ENCODE measurements around the gene TFR2.
A peak's percentile ranks its signal among the peaks of the same experiment; 100 is the strongest.

Gene TFR2

DNA sequence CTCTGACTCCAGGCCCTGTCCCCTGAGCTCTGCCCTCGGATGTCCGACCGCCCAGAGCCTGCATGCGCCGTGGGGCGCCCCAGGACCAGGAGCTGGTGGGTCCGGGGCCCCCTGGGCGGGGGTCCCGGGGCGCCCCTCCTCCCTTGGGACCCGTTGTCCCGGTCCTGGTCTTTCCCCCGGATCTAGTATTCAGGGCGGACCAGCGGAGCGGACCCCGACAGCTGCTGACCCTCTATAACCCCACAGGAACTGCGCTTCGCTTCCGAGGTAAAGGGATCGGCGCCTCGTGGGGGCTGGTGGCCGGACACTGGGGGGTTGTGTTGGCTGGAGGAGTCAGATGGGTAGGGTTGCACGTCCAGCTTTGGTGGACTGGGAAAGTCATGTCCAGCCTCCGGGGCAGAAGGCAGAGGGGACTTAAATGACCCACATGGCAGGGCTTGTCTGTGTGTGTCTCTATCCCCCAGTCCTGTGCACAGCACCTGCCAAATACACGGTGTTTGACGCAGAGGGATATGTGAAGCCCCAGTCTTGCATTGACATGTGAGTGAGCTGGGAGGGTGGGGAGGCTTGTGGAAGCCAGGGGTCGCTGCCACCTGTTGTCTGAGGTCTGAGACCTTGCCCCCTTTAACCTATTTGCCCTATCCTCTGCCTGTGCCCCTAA is 28.5 kb downstream of the TFR2 start:
- DNase-seq (ENCODE audit: low spot score): peak; percentile 25

DNA sequence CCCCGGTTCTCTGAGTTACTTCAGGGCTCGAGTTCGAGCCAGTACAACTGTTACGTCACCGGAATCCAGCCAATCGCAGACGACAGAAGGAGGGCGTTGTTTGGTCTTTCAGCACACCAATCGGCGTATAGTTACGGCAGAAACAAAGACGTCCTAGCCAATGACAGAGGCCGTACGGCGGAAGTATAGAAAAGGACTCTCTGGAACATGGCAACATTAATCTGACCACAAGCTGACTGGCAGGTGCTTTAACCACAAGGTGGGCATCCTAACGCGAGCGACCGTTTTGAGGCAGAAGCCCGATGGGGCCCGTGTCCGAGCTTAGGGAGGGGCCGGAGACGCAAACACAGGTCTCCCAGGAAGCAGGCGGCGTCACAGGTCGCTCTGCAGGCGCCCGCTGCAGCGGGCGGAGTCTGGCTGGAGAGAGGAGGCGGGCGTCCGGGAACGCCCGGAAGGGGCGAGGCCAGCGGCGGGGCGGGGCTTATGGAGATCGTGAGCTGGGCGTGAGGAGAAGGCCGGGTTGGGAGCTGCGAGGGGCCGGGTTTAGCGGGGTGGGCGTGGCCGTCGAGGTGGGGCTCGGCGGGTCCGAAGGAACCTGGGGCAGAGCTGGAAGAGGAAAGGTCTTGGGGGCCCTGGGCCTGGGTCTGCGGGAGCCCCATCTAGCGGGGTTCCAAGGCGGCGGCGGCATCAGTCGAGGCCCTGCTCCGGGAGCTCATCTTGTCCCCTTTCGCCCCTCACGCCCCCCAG is 29.2 kb downstream of the TFR2 start, which contains the start of gene MOSPD3:
Gene MOSPD3 (plus strand): TSS at position 558 of the 747 bp plus-strand sequence. CDS start 252 bp downstream, outside the sequence.
- peak; percentile 99 for DNase-seq (ENCODE audit: low spot score)

DNA sequence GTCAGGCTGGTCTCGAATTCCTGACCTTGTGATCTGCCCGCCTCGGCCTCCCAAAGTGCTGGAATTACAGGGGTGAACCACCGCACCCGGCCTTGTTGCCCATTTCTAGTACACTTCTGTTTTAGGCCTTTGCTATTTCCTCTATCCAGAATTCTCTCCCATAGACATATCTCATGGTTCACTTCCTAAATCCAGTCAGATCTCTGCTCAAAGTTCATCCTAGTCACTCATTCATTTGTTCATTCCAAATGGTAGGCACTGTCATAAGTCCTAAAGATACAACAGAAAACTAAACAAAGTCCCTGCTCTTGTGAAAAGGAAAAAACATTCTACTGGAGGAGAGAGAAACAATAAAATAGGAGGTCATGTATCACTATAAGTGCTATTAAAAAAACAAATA is 31.4 kb downstream of the TFR2 start:
- DNase-seq (ENCODE audit: low spot score): no peak

DNA sequence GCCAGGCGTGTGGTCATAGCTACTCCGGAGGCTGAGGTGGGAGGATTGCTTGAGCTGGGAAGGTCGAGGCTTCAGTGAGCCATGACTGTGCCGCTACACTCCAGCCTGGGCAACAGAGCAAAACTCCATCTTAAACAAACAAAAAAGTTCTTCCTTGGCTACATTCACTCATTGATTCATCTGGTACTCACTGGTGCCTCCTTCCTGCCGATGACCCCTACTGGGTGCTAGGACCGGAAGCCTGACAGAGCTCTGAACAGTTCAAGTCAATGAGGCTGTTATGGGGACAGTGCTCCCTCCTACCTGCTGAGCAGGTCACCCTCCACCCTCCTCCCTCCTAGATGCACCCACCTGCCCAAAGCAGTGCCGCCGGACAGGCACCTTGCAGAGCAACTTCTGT is 34.2 kb downstream of the TFR2 start:
- DNase-seq (ENCODE audit: low spot score): no peak

DNA sequence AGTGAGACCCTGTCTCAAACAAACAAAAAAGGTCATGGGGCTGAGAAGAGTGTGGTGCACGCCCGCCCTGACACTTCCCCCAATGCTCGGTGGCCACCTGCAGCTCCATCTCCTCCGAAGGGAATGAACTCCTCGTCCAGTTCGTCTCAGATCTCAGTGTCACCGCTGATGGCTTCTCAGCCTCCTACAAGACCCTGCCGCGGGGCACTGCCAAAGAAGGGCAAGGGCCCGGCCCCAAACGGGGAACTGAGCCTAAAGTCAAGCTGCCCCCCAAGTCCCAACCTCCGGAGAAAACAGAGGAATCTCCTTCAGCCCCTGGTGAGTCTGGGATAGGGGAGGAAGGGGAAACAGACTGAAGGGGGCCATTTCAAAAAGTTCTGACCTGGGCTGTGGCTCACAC is 35.0 kb downstream of the TFR2 start:
- DNase-seq (ENCODE audit: low spot score): no peak

DNA sequence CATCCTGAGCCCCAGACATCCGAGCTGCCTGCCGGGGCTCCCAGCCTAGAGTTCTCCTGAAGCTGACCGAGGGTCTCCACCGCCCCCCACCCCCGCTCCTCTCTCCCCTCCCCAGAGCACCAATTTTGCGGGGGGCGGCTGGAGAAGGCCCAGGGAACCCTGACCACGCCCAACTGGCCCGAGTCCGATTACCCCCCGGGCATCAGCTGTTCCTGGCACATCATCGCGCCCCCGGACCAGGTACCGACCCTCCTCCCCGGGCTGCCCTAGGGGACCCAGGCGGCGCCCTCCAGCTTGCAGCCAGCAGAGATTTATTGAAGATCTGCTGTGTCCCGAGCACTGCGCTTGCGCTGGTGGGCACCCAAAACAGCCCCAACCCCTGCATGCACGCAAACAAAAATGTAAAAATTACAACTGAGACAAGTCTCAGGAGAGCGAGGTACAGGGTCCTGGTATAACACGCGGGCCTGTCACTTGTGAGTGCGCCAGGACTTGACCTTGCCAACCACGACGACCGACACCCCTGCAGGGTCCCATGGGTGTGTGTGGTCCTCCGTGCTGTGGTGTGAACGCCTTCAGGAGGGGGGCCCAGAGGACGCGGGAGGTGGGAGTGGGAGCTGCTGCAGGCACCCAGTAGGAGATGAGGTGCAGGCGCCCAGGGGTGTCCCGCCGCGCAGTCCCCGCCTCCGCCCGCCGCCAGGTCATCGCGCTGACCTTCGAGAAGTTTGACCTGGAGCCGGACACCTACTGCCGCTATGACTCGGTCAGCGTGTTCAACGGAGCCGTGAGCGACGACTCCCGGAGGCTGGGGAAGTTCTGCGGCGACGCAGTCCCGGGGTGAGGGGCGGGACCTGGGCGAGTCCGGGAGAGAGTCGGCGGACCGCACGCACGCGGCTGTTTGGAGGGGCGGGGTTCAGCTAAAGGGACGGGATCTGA is 36.1 kb downstream of the TFR2 start:
- DNase-seq (ENCODE audit: low spot score): no peak

DNA sequence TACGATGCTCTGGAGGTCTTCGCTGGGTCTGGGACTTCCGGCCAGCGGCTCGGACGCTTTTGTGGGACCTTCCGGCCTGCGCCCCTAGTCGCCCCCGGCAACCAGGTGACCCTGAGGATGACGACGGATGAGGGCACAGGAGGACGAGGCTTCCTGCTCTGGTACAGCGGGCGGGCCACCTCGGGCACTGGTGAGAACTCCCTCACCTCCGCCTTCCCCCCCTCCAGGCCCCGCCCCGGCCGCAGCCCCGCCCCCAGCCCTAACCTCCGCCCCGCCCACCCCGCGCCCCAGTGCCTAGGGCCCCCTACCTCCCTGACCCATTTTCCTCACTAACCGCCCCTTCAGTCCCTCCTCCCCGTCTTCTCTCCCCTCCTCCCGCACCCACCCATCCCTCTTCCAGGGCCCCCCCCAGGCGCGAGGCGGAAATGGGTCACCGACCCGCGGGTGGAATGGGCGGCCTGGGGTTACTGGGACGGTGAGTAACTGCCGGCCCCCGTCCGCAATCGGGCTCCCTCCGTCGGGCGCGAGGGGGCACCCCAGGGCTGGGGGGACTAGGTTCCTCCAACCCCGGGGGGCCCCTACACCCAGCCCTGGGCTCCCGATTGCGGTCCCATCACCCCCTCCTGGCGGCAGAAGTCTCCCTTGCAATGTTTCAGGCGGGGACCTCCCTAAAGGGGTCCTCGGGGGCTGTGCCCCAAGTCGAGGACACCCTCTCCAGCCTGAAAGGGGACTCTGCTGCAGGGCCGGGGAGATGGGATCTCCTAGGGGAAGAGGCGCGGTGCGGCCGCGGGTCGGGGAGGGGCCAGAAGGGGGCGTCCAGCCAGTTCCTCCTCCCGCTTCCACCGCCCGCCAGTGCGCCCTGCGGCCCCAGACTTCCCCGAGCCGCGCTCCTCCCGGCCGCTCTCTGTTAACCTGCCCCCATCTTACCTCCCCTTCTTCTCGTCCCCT is 37.0 kb downstream of the TFR2 start:
- peak; percentile 90 for DNase-seq (ENCODE audit: low spot score)

DNA sequence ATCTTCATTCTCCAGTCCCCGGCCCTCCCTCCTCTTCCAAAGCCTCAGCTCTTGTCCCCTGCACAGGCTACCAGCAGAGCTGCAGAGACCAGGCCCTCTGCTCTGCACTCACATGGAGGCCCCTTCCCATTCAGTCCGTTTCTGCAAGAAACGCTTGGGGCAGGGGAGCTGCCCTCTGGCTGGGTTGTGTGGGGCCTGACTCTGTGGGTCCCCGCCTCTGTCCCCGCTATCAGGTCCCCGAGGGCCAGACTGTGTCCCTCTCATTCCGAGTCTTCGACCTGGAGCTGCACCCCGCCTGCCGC is 37.7 kb downstream of the TFR2 start:
- DNase-seq (ENCODE audit: low spot score): peak; percentile 35

DNA sequence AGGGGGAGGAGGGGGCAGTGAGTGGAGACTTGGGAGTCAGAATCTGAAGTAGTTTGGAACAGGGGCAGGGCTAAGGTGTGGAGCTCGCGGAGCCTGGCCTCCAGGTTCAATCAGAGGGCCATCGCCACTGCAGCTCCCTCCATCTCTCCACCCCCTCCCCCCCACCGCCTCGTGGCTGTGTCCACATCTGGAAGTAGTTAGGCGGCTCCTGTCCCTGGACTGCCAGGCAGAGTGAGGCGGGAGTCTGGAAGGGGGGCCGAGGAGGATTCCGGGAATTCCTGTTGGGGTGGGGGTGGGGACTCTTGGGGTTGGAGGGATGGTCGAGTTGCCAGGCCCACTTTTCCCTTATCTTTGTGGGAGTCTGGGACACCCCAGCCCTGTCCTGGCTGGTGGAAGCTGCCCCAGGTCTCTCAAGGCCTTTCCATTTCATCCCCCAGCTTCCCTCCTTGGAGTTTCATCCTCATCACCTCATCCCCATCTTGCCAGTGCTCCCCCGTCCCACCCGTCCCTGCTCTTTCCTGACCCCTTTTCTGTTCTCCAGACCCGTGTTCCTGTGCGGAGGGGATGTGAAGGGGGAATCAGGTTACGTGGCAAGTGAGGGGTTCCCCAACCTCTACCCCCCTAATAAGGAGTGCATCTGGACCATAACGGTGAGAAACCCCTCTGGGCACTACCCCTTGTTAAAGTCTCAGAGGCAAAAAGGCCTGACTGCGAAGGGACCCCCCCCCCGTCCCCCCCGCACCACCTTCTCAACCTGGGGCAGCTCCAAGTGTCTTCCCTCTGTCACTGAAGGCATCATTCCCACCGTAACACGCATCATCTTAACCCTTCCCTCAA is 38.2 kb downstream of the TFR2 start:
- DNase-seq (ENCODE audit: low spot score): peak; percentile 92

DNA sequence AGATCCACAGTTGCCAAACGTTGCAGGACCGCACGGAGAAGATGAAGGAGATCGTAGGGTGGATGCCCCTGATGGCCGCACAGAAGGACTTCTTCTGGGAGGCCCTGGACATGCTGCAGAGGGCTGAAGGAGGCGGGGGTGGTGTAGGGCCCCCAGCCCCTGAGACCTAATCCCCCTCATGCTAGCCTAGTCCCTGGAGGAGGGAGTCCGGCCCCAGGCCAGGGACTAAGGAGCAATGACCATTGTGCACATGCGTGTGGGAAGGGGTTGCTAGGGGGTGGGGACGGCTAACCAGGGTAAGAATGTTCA is 40.7 kb downstream of the TFR2 start:
- DNase-seq (ENCODE audit: low spot score): no peak

DNA sequence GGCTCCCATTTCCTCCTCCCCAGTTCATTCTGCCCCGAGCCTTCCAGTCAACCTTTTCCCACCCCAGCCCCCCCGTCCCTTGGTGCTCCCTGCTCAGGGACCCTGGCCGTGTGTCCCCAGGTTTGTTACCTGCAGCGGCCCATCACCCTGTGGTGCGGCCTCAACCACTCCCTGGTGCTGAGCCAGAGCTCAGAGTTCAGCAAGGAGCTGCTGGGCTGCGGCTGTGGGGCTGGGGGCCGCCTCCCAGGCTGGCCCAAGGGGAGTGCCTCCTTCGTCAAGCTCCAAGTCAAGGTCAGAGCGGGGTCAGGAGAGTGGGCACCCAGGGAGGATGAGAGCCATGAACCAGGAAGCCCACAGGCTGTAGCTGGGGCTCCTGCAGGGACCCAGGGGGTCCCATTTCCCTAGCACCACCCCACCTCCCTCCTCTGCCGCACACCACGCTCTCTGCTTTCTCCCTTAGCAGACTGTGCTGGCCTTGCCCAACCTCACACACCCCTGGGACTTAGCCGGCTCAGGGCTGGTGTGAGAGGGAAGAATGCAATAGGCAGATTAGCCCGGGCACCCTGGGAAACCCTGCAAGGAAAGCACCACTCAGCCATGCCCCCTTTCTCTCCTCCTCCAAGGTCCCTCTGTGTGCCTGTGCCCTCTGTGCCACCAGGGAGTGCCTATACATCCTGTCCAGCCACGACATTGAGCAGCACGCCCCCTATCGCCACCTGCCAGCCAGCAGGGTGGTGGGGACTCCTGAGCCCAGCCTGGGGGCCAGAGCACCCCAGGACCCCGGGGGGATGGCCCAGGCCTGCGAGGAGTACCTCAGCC is 41.2 kb downstream of the TFR2 start:
- DNase-seq (ENCODE audit: low spot score): no peak

DNA sequence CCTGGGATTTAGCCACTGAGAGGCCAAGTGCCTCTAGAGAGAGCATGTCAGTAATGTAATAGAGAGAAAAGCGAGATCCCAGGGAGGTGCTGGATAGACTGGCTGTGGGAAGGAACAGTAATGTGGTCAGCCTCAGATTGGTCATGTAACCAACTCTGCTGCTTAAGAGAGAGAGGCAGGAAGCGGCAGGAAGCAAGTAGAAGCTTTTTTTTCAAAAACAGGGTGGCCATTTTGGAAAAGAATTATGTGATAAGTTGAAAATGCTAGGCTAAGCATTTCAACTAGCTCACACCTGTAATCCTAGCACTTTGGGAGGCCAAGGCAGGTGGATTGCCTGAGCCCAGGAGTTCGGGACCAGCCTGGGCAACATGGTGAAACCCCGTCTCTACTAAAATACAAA is 42.9 kb downstream of the TFR2 start:
- DNase-seq (ENCODE audit: low spot score): no peak

DNA sequence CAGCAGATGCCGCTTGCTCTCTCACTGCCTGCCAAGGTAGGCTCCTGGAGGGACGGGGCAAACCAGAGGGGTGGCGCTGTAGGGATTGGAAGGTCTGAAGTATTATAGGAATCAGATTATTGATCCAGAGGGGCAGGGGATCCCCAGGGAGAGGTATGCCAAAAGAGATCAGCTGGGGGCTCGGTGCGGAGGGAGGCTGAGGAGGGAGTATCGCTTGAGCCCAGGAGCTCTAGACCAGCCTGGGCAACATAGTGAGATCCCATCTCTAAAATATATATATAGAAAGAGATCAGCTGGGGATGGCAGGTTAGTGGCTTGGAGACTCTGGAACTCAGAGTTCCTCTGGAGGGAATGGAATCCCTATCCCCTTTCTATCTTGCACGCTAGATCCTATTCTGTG is 46.2 kb downstream of the TFR2 start:
- DNase-seq (ENCODE audit: low spot score): no peak

DNA sequence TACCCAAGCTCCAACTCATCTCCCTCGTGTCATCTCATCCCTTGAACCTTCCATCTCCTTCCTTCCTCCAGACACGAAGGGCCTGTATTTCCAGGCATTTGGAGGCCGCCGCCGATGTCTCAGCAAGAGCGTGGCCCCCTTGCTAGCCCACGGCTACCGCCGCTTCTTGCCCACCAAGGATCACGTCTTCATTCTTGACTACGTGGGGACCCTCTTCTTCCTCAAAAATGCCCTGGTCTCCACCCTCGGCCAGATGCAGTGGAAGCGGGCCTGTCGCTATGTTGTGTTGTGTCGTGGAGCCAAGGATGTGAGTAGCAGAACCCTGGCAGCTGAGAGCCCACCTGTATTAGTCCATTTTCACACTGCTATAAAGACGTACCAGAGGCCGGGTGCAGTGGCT is 49.8 kb downstream of the TFR2 start:
- no peak for DNase-seq (ENCODE audit: low spot score)

DNA sequence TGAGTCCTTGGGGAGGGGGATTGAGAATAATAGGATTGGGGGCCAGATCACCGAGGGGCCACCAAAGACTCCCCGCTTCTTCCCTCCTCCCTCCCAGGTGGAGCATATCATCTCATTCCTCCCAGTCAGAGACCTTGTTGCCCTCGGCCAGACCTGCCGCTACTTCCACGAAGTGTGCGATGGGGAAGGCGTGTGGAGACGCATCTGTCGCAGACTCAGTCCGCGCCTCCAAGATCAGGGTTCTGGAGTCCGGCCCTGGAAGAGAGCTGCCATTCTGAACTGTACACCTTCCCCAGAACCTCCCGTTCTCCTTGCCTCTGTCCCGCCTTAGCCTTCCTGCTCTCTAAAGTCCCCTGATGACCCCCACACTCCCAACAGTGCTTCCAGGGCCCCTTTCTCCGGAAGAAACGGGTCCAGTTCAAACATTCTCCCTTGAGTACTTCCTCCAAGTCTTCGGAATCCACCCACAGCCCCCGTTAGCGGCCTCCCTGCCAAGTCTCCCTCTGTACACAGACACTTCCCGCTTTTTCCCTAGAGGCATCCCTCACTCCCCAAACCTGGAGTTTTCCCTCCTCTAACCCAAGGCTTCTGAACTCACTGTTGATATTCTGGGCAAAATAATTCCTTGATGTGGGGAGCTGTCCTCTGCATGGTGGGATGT is 51.1 kb downstream of the TFR2 start:
- DNase-seq (ENCODE audit: low spot score): no peak

DNA sequence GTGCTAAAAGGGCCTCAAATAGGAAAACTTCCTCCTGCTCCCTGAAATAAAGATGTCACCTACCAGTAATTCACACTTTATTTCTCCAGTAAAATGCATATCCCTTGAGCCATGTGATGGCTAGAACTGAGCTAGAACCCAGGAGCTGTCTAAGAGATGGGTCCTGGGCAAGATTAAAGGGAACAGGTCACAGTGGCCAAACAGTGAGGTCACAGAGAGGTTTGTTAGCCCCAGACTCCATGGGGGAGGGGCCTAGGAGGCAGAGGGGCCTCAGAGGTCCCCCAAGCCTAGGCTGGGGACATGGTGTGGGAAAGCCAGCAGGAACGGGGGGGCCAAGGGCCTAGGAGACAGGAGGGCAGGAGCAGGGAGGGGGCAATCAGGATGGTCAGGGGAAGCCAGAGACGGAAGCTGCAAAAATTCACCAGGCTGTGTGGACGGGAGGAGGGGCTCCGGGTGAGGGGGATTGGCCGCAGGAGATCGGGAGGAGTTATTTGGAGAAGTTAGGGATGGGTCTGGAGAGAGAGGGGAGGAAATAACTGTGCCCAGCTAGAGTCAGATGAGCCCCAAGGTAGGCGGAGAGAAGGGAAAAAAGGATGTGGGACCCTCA is 51.9 kb downstream of the TFR2 start:
- no peak for DNase-seq (ENCODE audit: low spot score)

DNA sequence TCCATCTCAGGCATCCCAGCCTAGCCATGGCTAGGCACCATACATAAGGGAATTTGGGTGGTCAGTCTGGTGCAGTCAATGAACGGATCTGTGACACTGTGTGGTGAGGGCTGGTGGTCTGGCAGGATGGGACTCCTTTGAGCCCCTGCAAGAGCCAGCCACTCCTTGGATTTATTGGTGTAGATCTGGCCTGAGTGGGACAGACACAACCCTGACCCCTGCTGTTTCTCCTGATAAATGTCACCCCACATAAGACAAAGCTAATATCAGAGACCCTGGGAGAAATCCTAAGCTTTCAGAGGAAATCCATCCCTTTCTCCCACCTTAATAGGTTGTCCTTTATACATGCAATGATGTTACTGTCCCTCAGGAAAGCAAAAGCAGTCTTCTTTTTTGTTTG is 52.9 kb downstream of the TFR2 start:
- DNase-seq (ENCODE audit: low spot score): no peak

DNA sequence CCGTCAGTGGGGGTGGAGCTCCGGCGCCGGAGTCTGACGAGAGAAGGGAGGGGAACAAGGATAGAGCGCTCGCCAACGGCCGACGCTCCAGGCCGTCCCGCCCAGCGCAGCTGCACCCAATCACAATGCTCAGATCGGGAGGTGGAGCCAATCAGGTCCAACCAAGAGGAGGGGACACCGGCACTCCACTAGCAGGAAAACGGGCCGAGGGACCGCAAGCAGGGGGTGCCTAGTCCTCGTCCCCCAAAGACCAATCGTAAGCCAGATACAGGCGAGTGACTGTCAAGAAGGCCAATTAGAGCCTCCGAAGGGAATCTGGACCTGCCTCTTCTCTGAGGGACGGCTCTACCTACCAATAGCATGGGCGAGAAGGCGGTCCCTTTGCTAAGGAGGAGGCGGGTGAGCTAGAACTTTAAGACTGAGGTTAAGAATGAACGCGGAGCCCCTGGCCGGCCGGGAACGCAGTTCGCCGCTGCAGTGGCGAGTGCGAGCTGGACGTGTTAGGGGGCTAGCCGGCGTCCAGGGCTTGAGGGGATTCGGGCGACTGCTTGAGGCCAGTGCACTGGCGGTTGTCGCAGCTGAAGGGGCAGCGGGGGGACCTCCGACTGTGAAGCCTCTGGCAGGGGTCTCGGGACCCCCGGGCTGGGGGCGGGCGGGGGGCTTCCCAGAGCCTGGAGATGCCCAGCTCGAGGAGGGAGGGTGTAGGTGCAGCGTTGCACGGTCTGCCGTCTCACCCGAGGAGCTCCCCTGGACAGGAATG is 54.9 kb downstream of the TFR2 start, which contains the start of gene FBXO24:
Gene FBXO24 (plus strand): TSS at position 63 of the 760 bp plus-strand sequence. CDS start 298 bp downstream, at position 361.
- DNase-seq (ENCODE audit: low spot score): peak; percentile 100

Measured in GM03348 (cell line).